GM06990 (cell line): Measurements from ENCODE around the gene SETMAR.

Source experiments
- DNase-seq: peaks from one replicate; pipeline ENCODE4 v3.0.0-alpha.2; 2011; ENCODE audit not compliant: insufficient read length; ENCODE audit errors: extremely low read depth
- H3K27me3 ChIP-seq: replicated peaks from 2 replicates; pipeline ENCODE4 v1.6.0; 2011; ENCODE audit warnings: low read length; ENCODE audit not compliant: control insufficient read depth, insufficient read depth
- H3K36me3 ChIP-seq: 2 replicates; pipeline ENCODE4 v1.5.1; 2011; ENCODE audit warnings: low read length; ENCODE audit not compliant: control insufficient read depth, insufficient read depth
- H3K4me3 ChIP-seq: replicated peaks from 2 replicates; pipeline ENCODE4 v1.5.1; 2011; ENCODE audit warnings: low read depth, mild to moderate bottlenecking, control low read depth, low read length
- TF ChIP-seq, protein P1 (sequence below): IDR thresholded peaks from 2 replicates; pipeline ENCODE4 v1.5.1; 2011; ENCODE audit warnings: low read length, control low read depth, mild to moderate bottlenecking, inconsistent platforms; ENCODE audit not compliant: insufficient read depth, poor library complexity, severe bottlenecking

The SETMAR gene

DNA sequence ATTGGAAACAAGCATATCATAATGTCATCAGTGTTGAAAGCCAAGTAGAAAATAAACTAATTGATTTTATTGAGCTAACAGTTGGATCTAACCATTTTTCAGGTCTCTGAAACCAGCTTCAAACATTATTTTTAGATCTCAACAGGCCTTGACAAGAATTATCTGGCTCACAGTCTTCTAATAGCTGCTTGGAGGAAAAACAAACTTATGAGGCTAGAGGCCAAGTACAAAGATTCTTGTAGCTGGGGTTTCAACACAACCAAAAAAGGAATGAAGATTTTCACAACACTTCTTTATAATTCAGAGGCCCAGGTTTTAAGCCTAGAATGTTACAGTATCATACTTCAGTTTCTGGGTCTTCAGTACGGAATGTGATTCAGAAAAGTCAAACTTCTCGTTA is 3.7 kb downstream of the SETMAR start:
- H3K4me3 ChIP-seq: no peak overlapping the region
- H3K27me3 ChIP-seq: no peaks in the 10 kb centered on the region
- TF ChIP-seq, protein P1, sequence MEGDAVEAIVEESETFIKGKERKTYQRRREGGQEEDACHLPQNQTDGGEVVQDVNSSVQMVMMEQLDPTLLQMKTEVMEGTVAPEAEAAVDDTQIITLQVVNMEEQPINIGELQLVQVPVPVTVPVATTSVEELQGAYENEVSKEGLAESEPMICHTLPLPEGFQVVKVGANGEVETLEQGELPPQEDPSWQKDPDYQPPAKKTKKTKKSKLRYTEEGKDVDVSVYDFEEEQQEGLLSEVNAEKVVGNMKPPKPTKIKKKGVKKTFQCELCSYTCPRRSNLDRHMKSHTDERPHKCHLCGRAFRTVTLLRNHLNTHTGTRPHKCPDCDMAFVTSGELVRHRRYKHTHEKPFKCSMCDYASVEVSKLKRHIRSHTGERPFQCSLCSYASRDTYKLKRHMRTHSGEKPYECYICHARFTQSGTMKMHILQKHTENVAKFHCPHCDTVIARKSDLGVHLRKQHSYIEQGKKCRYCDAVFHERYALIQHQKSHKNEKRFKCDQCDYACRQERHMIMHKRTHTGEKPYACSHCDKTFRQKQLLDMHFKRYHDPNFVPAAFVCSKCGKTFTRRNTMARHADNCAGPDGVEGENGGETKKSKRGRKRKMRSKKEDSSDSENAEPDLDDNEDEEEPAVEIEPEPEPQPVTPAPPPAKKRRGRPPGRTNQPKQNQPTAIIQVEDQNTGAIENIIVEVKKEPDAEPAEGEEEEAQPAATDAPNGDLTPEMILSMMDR: no peak
- DNase-seq: no peak
- H3K36me3 ChIP-seq: no peaks in the 10 kb centered on the region

DNA sequence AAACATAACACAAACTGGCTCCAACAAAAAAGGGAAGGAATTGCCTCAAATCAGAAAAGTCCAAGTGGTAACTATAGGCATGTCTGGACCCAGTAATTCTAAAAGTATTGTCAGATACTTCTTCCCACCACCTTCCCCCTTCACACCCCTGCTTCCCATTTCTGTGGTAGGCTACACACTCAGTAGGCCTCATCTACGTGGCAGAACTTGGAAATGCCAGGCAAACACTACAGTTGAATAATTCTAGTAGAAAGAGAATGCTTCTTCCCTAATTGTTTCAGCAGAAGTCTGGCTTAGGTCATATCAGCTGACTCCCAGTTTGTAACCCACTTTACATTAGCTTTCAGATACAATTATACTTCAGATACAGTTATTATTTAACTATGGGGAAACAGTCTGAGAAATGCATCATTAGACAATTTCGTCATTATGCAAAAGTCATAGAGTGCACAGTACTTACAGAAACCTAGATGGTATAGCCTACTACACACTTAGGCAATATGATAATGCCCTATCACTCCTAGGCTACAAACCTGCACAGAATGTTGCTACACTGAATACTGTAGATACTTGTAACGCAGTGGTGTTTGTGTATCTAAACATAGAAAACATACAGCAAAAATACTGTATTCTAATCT is 6.4 kb downstream of the SETMAR start:
- Histone ChIP-seq H3K36me3 (no peaks in the 10 kb centered on the region), H3K27me3 (no peaks in the 10 kb centered on the region), H3K4me3 (no peak overlapping the region)
- TF ChIP-seq, protein P1: no peak
- no peak for DNase-seq

- Histone ChIP-seq H3K4me3 (no peak overlapping the region), H3K36me3 (no peaks in the 10 kb centered on the region), H3K27me3 (no peaks in the 10 kb centered on the region)
- no peak for DNase-seq
- TF ChIP-seq, protein P1: no peak
Observed at GRCh38 chr3:4310971-4311370, 7.8 kb downstream of the SETMAR start.

DNA sequence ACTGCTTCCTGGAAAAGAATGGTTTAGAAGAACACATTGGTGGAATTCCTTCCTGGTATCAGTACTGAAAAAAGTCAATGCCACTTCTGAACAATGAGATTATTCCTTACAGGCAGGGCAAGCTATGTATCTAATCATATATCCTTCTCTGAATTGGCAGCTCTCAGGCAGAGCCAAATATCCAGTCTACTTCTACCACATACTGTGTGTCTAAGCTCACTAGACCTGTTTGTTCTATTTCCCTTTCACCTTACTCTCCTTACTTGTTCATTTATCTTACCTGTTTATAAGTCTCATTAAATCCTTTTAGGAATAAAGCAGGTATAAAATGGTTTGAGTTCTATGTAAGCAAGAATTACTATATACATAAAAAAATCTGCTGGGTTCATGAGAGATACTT is 8.3 kb downstream of the SETMAR start:
- TF ChIP-seq, protein P1: no peak
- no peak for DNase-seq
- Histone ChIP-seq H3K4me3 (no peak overlapping the region), H3K36me3 (no peaks in the 10 kb centered on the region), H3K27me3 (no peaks in the 10 kb centered on the region)

- Histone ChIP-seq H3K36me3 (no peaks in the 10 kb centered on the region), H3K27me3 (no peaks in the 10 kb centered on the region), H3K4me3 (no peak overlapping the region)
- TF ChIP-seq, protein P1: no peak
- no peak for DNase-seq
Observed at GRCh38 chr3:4313606-4314293, 10.6 kb downstream of the SETMAR start.
